ENCODE measurements around the gene LEMD2. TPM values are rescaled to one million over a fixed set of nuclear protein-coding genes. Genes with fewer than 3 reads are reported as not detected.

The LEMD2 gene
- total and polyA plus RNA-seq, 9 of the 15 experiments (the other 6 are each of a cell fraction or from before 2014, with no cell fraction given), result 0.32 to 46.3 (median 30.8) TPM

DNA sequence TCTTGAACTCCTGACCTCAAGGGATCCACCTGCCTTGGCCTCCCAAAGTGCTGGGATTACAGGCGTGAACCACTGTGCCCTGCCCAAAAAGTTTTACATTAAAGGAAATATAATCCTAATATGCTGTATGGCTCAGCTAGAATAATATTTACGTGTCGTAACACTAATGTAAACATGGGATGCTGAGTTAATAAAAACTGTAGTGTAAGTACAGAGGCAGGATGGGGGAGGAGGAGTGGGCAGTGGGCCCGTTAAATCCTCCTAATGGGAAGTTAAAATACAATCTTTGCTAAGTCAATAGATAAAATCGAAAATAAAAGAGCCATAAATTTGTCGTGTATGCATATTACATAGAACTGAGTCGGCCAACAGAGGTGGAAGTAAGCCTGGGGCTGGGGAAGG is 30.1 kb downstream of the LEMD2 start:
- no peak overlapping the region for H3K27ac ChIP-seq (ENCODE audit: extremely low read depth, low read depth, low read length)
- no peak for FAIRE-seq
- no peak overlapping the region for H3K9ac ChIP-seq (ENCODE audit: insufficient read depth in 1 of 2, low read depth in 2 of 2, low read length in 2 of 2)
- H3K4me1 ChIP-seq (replicated peaks in 1 of 2; ENCODE audit: control insufficient read depth in 2 of 2, insufficient read depth in 2 of 2, low read length in 2 of 2), result peaks cover 0 to 19% of the 10 kb centered on the region in 2 experiments; a peak in 2 of 5 replicates
- H3K79me2 ChIP-seq (ENCODE audit: control insufficient read depth, insufficient read depth, low read length), result no peaks in the 10 kb centered on the region
- H3K4me3 ChIP-seq, result no peak overlapping the region
- ChIA-PET CTCF (ENCODE audit: low intra/inter-chr PET ratio) (interaction anchor here (0.6 kb wide), 1 partner anchor 1511 kb away, joined by 3 read pairs; no protein-coding TSS in a partner anchor), POLR2A (interaction anchor here (0.6 to 2.1 kb wide), 2 partner anchors 13 to 15 kb away, joined by 3 to 5 read pairs; no protein-coding TSS in a partner anchor)
- H3K36me3 ChIP-seq (ENCODE audit: control insufficient read depth, insufficient read depth, low read length), result no peaks in the 10 kb centered on the region
- no peaks in the 10 kb centered on the region for H3K9me3 ChIP-seq (replicated peaks; ENCODE audit: control insufficient read depth, insufficient read depth, low read depth, low read length)
- no peak overlapping the region for H3K4me2 ChIP-seq (ENCODE audit: insufficient read depth, low read length)
- ATAC-seq, result no peak
- 0 out of 2 replicates have a peak, but pooled peaks cover 12% of the 10 kb centered on the region for H4K20me1 ChIP-seq (replicated peaks; ENCODE audit: control insufficient read depth, insufficient read depth, low read length)
- peaks cover 38 to 60% of the 10 kb centered on the region in 2 experiments for H3K27me3 ChIP-seq (ENCODE audit: control insufficient read depth in 2 of 2, insufficient read depth in 2 of 2, low read length in 2 of 2)
- TF ChIP-seq SIN3B (IDR thresholded peaks at IDR 0.05; ENCODE audit: low read depth), result no peak
- peak; percentile 57 for TF ChIP-seq ZNF316 (IDR thresholded peaks at IDR 0.05)
- TF ChIP-seq MAFG (tag; conservative IDR thresholded peaks at IDR 0.05), result peak; percentile 40; the same call in 1 of the 2 replicates
- BruUV-seq (replicated peaks), result no TSS peak
- no peak overlapping the region for H2AFZ ChIP-seq (ENCODE audit: low read depth, low read length)
- DNase-seq (ENCODE audit: extremely low read depth in 1 of 4, low spot score in 3 of 4), result no peak
- H3K9me1 ChIP-seq (ENCODE audit: control insufficient read depth, insufficient read depth, low read length), result no peaks in the 10 kb centered on the region
- intact Hi-C loops (cut with micrococcal nuclease) (no loop called here), in situ Hi-C loops (cut with MboI) (no loop called here)
- WGBS (ENCODE audit: insufficient coverage, low coverage, missing lambda C conversion rate), result 2% methylated on average over 7 of the region's 7 CpGs

DNA sequence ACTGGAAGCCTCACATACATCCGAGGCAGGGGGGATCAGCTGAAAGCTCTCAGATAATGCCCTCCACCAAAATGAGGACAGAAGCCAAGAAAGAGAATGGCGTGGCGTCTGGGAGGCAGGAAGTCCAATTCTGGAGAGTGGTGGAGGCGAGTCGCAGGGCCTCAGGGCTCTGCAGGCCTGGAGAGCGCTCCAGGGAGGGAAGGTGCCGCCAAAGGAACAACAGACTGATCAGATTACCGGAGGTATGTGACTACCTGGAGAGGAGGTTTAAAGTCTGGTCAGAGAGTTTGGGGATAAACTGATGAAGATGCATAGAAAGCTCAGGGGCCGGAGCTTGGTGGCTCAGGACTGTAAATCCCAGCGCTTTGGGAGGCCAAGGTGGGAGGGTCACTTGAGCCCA is 31.0 kb downstream of the LEMD2 start:
- Histone ChIP-seq H2AFZ (ENCODE audit: low read depth, low read length) (no peak overlapping the region), H3K27me3 (ENCODE audit: control insufficient read depth in 2 of 2, insufficient read depth in 2 of 2, low read length in 2 of 2) (peaks cover 37 to 57% of the 10 kb centered on the region in 2 experiments), H3K4me1 (replicated peaks in 1 of 2; ENCODE audit: control insufficient read depth in 2 of 2, insufficient read depth in 2 of 2, low read length in 2 of 2) (peaks cover 0 to 19% of the 10 kb centered on the region in 2 experiments; a peak in 2 of 5 replicates), H3K9ac (ENCODE audit: insufficient read depth in 1 of 2, low read depth in 2 of 2, low read length in 2 of 2) (no peak overlapping the region), H3K9me1 (ENCODE audit: control insufficient read depth, insufficient read depth, low read length) (no peaks in the 10 kb centered on the region), H3K27ac (ENCODE audit: extremely low read depth, low read depth, low read length) (no peak overlapping the region), H3K4me3 (no peak overlapping the region), H3K9me3 (replicated peaks; ENCODE audit: control insufficient read depth, insufficient read depth, low read depth, low read length) (no peaks in the 10 kb centered on the region), H3K36me3 (ENCODE audit: control insufficient read depth, insufficient read depth, low read length) (no peaks in the 10 kb centered on the region), H3K4me2 (ENCODE audit: insufficient read depth, low read length) (no peak overlapping the region), H4K20me1 (replicated peaks; ENCODE audit: control insufficient read depth, insufficient read depth, low read length) (0 out of 2 replicates have a peak, but pooled peaks cover 6% of the 10 kb centered on the region), H3K79me2 (ENCODE audit: control insufficient read depth, insufficient read depth, low read length) (no peaks in the 10 kb centered on the region)
- no peak for DNase-seq (ENCODE audit: extremely low read depth in 1 of 4, low spot score in 3 of 4)
- 1% methylated on average over 10 of the region's 10 CpGs for WGBS (ENCODE audit: insufficient coverage, low coverage, missing lambda C conversion rate)
- FAIRE-seq, result no peak
- no TSS peak for BruUV-seq (replicated peaks)
- POLR2A ChIA-PET, result interaction anchor here (1.1 kb wide), 1 partner anchor 47 kb away, joined by 3 read pairs; the partner anchor contains the start of gene UQCC2
- no peak for ATAC-seq
- in situ Hi-C loops (cut with MboI), result no loop called here
- CTCF ChIA-PET (ENCODE audit: low intra/inter-chr PET ratio), result no interaction called here
- intact Hi-C loops (cut with micrococcal nuclease), result no loop called here
- TF ChIP-seq, protein P1, sequence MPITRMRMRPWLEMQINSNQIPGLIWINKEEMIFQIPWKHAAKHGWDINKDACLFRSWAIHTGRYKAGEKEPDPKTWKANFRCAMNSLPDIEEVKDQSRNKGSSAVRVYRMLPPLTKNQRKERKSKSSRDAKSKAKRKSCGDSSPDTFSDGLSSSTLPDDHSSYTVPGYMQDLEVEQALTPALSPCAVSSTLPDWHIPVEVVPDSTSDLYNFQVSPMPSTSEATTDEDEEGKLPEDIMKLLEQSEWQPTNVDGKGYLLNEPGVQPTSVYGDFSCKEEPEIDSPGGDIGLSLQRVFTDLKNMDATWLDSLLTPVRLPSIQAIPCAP (CRISPR knock-in tag; IDR thresholded peaks at IDR 0.05; ENCODE audit: borderline replicate concordance), result no peak
- no peak for TF ChIP-seq CBX2 (IDR thresholded peaks at IDR 0.05; ENCODE audit: insufficient read depth, low read length, poor library complexity, severe bottlenecking)
- no peak for TF ChIP-seq PHF8 (IDR thresholded peaks at IDR 0.05; ENCODE audit: borderline replicate concordance, low read length)
- TF ChIP-seq ARID2 (IDR thresholded peaks at IDR 0.05), result no peak
- TF ChIP-seq MCM3 (IDR thresholded peaks at IDR 0.05), result no peak
- TF ChIP-seq SOX6 (IDR thresholded peaks at IDR 0.05), result no peak
- no peak for TF ChIP-seq GTF2E2 (tag; IDR thresholded peaks at IDR 0.05)
- TF ChIP-seq, protein P2, sequence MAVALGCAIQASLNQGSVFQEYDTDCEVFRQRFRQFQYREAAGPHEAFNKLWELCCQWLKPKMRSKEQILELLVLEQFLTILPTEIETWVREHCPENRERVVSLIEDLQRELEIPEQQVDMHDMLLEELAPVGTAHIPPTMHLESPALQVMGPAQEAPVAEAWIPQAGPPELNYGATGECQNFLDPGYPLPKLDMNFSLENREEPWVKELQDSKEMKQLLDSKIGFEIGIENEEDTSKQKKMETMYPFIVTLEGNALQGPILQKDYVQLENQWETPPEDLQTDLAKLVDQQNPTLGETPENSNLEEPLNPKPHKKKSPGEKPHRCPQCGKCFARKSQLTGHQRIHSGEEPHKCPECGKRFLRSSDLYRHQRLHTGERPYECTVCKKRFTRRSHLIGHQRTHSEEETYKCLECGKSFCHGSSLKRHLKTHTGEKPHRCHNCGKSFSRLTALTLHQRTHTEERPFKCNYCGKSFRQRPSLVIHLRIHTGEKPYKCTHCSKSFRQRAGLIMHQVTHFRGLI (CRISPR knock-in tag; IDR thresholded peaks at IDR 0.05), result no peak
- TF ChIP-seq MEIS2 (IDR thresholded peaks at IDR 0.05; ENCODE audit: partially characterized antibody), result no peak
- TF ChIP-seq, protein P3, sequence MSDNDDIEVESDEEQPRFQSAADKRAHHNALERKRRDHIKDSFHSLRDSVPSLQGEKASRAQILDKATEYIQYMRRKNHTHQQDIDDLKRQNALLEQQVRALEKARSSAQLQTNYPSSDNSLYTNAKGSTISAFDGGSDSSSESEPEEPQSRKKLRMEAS (CRISPR knock-in tag; IDR thresholded peaks at IDR 0.05), result no peak

Measured in K562 (cell line).